Measurements from ENCODE around the gene P2RX6.

DNA sequence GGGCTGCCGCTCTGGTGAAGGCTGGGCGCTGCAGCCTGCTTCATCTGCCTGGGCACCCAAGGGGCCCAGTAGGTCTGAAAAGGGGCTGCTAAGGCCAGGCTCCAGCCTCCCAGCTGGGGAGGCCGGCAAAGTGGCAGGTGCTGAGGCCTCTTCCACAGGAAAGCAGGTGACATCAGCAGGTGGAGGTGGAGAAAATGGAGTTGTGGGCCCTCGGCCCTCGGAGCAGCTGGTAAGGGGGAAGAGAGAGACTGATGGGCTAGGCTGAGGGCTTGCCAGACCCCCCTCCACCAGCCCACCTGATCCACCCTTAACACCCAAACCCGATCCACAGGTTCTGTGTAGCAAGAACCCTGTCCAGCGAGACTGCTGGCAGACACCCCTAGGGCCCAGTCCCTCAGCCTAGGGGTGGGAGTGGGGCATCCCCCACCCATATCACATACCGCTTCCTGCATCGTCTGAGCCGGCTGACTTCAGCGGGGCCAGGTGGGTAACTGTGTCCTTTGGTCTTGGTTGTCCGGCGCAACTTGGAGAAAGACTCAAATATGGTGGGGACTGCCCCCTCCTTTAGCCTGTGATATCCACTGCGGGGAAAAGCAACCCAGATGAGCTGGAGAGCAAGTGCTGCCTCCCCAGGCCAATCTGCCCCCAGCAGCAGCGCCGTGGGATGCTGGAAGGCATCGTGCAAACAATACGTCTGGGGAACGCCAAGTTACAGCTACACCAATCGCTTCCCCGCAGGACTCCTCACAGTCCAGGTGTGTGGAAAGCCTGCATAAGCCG lies 14.6 kb upstream of the P2RX6 start:
- TF ChIP-seq EZH2 (IDR thresholded peaks at IDR 0.05) (no peak), POLR2AphosphoS5 (IDR thresholded peaks at IDR 0.05; ENCODE audit: borderline replicate concordance, low read depth, low read length) (no peak)

All from SK-N-MC (cell line).